ENCODE data around the gene SIRPD.

Gene SIRPD

DNA sequence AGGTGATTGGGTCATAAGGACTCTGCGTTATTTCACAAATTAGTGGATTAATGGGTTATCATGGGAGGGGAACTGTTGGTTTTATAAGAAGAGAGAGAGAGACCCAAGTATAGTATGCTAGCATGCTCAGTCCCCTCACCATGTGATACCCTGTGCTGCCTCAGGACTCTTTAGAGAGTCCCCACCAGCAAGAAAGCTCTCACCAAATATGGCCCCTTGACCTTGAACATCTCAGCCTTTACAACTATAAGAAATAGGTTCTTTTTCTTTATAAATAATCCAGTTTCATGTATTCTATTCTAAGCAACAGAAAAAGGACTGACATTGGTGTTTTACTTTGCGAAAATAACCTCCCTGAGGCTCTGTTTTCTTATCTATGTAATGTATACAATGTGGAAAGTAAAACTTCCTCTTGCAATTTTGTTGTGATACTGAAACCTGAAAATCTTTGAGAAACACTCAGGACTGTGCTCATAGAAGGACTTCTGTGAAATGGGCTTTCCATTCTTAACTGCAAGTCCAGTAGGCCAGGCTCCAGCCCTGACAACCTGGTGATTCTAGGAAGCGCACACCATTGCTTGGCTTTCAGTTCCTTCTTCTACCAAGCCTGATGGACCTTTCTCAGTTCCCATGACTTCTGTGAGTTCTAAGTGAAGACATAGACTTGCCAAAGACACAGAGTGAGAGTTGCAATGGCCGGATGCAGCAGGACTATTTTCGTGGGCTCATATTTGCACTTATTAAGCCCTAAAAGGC is 21.9 kb downstream of the SIRPD start:
- H3K9me3 Mint-ChIP-seq: no peaks in the 10 kb centered on the region
- peaks cover 4% of the 10 kb centered on the region for H3K27me3 Mint-ChIP-seq (ENCODE audit: low read depth)
- H3K4me3 Mint-ChIP-seq: no peak overlapping the region
- TF ChIP-seq, protein P1, sequence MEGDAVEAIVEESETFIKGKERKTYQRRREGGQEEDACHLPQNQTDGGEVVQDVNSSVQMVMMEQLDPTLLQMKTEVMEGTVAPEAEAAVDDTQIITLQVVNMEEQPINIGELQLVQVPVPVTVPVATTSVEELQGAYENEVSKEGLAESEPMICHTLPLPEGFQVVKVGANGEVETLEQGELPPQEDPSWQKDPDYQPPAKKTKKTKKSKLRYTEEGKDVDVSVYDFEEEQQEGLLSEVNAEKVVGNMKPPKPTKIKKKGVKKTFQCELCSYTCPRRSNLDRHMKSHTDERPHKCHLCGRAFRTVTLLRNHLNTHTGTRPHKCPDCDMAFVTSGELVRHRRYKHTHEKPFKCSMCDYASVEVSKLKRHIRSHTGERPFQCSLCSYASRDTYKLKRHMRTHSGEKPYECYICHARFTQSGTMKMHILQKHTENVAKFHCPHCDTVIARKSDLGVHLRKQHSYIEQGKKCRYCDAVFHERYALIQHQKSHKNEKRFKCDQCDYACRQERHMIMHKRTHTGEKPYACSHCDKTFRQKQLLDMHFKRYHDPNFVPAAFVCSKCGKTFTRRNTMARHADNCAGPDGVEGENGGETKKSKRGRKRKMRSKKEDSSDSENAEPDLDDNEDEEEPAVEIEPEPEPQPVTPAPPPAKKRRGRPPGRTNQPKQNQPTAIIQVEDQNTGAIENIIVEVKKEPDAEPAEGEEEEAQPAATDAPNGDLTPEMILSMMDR (IDR thresholded peaks at IDR 0.05; ENCODE audit: unreplicated experiment in 3 of 3): no peak
- no peaks in the 10 kb centered on the region for H3K36me3 Mint-ChIP-seq (ENCODE audit: low read depth)
- H3K27ac Mint-ChIP-seq: no peak overlapping the region
- H3K4me1 Mint-ChIP-seq: no peaks in the 10 kb centered on the region

- Mint-ChIP-seq H3K36me3 (ENCODE audit: low read depth) (no peaks in the 10 kb centered on the region), H3K4me1 (no peaks in the 10 kb centered on the region)
These were observed 23.0 kb downstream of the SIRPD start for GRCh38 chr20:1534526-1534925.

DNA sequence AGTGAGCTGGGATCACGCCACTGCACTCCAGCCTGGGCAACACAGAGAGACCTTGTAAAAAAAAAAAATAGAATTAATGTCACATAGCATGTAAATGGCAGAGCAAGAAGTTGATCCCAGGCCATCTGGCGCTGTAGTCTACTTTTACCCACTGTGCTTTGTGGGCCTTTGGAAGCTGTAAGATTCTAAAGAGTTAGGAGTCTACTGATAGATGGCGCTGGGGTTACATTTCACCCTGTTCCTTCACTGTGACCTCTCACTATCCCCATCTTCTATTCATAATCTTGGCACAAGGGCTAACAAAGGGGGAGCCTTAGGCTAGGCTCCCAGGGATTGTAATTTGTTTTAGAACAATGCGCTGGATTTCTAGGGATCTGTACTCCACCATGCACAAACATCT is 24.4 kb downstream of the SIRPD start:
- H3K27me3 Mint-ChIP-seq (ENCODE audit: low read depth): no peaks in the 10 kb centered on the region
- H3K4me1 Mint-ChIP-seq: no peaks in the 10 kb centered on the region
- TF ChIP-seq, protein P1 (IDR thresholded peaks at IDR 0.05; ENCODE audit: unreplicated experiment in 3 of 3): no peak
- no peaks in the 10 kb centered on the region for H3K36me3 Mint-ChIP-seq (ENCODE audit: low read depth)
- peaks cover 6% of the 10 kb centered on the region for H3K9me3 Mint-ChIP-seq
- H3K27ac Mint-ChIP-seq: no peak overlapping the region
- H3K4me3 Mint-ChIP-seq: no peak overlapping the region

More at GRCh38 chr20:1534526-1534925, 23.0 kb downstream of the SIRPD start:
- peaks cover 2% of the 10 kb centered on the region for H3K27me3 Mint-ChIP-seq (ENCODE audit: low read depth)
- no peak overlapping the region for H3K27ac Mint-ChIP-seq
- no peak overlapping the region for H3K4me3 Mint-ChIP-seq
- TF ChIP-seq, protein P1 (IDR thresholded peaks at IDR 0.05; ENCODE audit: unreplicated experiment in 3 of 3): no peak
- no peaks in the 10 kb centered on the region for H3K9me3 Mint-ChIP-seq

- H3K27me3 Mint-ChIP-seq (ENCODE audit: low read depth): no peaks in the 10 kb centered on the region
- H3K4me3 Mint-ChIP-seq: no peak overlapping the region
- H3K36me3 Mint-ChIP-seq (ENCODE audit: low read depth): no peaks in the 10 kb centered on the region
- H3K27ac Mint-ChIP-seq: no peak overlapping the region
- H3K4me1 Mint-ChIP-seq: no peaks in the 10 kb centered on the region
- peaks cover 14% of the 10 kb centered on the region for H3K9me3 Mint-ChIP-seq
- TF ChIP-seq, protein P1 (IDR thresholded peaks at IDR 0.05; ENCODE audit: unreplicated experiment in 3 of 3): no peak
These were observed 28.7 kb downstream of the SIRPD start for GRCh38 chr20:1528811-1529210.

DNA sequence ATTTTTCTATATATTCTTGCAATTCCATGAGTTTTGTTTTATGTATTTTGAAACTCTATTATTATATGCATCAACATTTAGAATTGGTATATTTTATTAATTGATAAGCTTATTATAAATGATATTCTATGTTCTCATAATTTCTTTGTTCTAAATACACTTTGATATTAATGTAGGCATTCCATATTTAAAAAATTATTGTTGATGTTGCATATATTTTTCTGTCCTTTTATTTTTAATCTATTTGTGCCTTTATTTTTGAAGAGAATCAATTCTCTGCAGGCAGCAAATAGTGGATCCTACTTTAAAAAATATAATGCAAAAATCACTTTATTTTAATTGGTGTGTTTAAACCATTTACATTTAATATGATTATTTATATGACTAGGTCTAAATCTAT is 29.6 kb downstream of the SIRPD start:
- TF ChIP-seq, protein P1 (IDR thresholded peaks at IDR 0.05; ENCODE audit: unreplicated experiment in 3 of 3): no peak

GRCh38 chr20:1526896-1527295 is 30.6 kb downstream of the SIRPD start:
- H3K36me3 Mint-ChIP-seq (ENCODE audit: low read depth): no peaks in the 10 kb centered on the region

More for the DNA sequence above, 29.6 kb downstream of the SIRPD start:
- H3K27me3 Mint-ChIP-seq (ENCODE audit: low read depth): no peaks in the 10 kb centered on the region
- no peak overlapping the region for H3K27ac Mint-ChIP-seq
- no peaks in the 10 kb centered on the region for H3K36me3 Mint-ChIP-seq (ENCODE audit: low read depth)
- H3K4me3 Mint-ChIP-seq: no peak overlapping the region
- peaks cover 14% of the 10 kb centered on the region for H3K9me3 Mint-ChIP-seq
- H3K4me1 Mint-ChIP-seq: no peaks in the 10 kb centered on the region

More at GRCh38 chr20:1526896-1527295, 30.6 kb downstream of the SIRPD start:
- H3K4me3 Mint-ChIP-seq: no peak overlapping the region
- peaks cover 5% of the 10 kb centered on the region for H3K27me3 Mint-ChIP-seq (ENCODE audit: low read depth)
- H3K27ac Mint-ChIP-seq: no peak overlapping the region
- TF ChIP-seq, protein P1 (IDR thresholded peaks at IDR 0.05; ENCODE audit: unreplicated experiment in 3 of 3): no peak
- peaks cover 14% of the 10 kb centered on the region for H3K9me3 Mint-ChIP-seq
- H3K4me1 Mint-ChIP-seq: no peaks in the 10 kb centered on the region
